H1 (cell line): ENCODE results near the gene DKKL1. TPM values are rescaled to one million over a fixed set of nuclear protein-coding genes. Genes with fewer than 3 reads are reported as not detected.

Source experiments
- ATF2 ChIP-seq: IDR thresholded peaks from 2 replicates; pipeline ENCODE4 v1.6.1; 2012; ENCODE audit warnings: low read length, inconsistent platforms
- NRF1 ChIP-seq: IDR thresholded peaks from 2 replicates; pipeline ENCODE4 v1.6.1; 2011; ENCODE audit warnings: mild to moderate bottlenecking, low read depth, low read length, improper control_type of control experiment
- PHF8 ChIP-seq: fragments of 200-600 bp; sonication (generic); conservative IDR thresholded peaks from 2 replicates; pipeline ENCODE4 v1.7.1; 2012; ENCODE audit warnings: low read depth, mild to moderate bottlenecking, inconsistent platforms, low read length, moderate library complexity
- SRF ChIP-seq: IDR thresholded peaks from 2 replicates; pipeline ENCODE4 v1.6.1; 2011; ENCODE audit warnings: mild to moderate bottlenecking, low read depth, low read length, moderate library complexity
- polyA plus RNA-seq, 7 experiments: library from polyadenylated mRNA; depleted of rRNA in 3 of 7; stranded (reverse) in 5 of 7; unstranded in 2 of 7; fragments of >200 nt in 5 of 7; fragments of 200-250 nt in 2 of 7; gene quantifications; 1 replicate in 5 of 7; 2 replicates in 1 of 7; 4 replicates in 1 of 7; pipeline versions ENCODE4 v1.2.1 to v1.2.3, GENCODE V29; 2011 to 2013; ENCODE audit warnings: missing spikeins in 2 of 7, mixed read lengths in 2 of 7
- total RNA-seq: library from RNA; stranded (reverse); fragmentation: NEBNext Ultra II Directional; extraction: Animal tissue kit (Norgen Biotek cat#: 25700); gene quantifications from 2 replicates; pipeline ENCODE4 v1.2.1, GENCODE V29; 2021

Gene DKKL1
- total and polyA plus RNA-seq, 2 of the 8 experiments (the other 6 are each of a cell fraction or from before 2014, with no cell fraction given), result 2.6 to 6.8 TPM

GRCh38 chr19:49407482-49408015, 43.9 kb downstream of the DKKL1 start (continued):
- TF ChIP-seq ATF2, result no peak
- TF ChIP-seq PHF8, result no peak
- no peak for TF ChIP-seq SRF
- TF ChIP-seq NRF1, result no peak
